H1 (cell line): Measurements from ENCODE around the gene CLPX. TPM values are rescaled to one million over a fixed set of nuclear protein-coding genes. Genes with fewer than 3 reads are reported as not detected.

Experiments
- CTCF ChIA-PET: fragments of 300-600 bp; sonication (Branson Sonifier 250); formaldehyde crosslinking; loops from one replicate; lab custom pipeline; 2021; ENCODE audit not compliant: partially characterized antibody; lab: Charles Lee
- POLR2A ChIA-PET: fragments of 300-600 bp; sonication (Branson Sonifier 250); formaldehyde crosslinking; loops from one replicate; lab custom pipeline; 2021; ENCODE audit warnings: inconsistent platforms; ENCODE audit not compliant: partially characterized antibody; lab: Charles Lee
- DNase-seq, 2 experiments: peaks; one replicate each; pipeline versions ENCODE4 v3.0.0 to v3.0.0-alpha.2; 2010 to 2022; ENCODE audit warnings: low spot score in 2 of 2, low read depth in 1 of 2, mixed read lengths in 1 of 2
- FAIRE-seq: peaks from 2 replicates; lab custom pipeline; 2011; peaks lifted over from hg19 to GRCh38; lab: Jason Lieb, UNC
- H2AFZ ChIP-seq: 2 replicates; pipeline ENCODE4 v1.8.1; 2012; ENCODE audit warnings: low read length, inconsistent platforms
- H2AK5ac ChIP-seq: 2 replicates; pipeline ENCODE4 v1.6.1; 2013; ENCODE audit warnings: low read depth, low read length
- H2BK120ac ChIP-seq: replicated peaks from 2 replicates; pipeline ENCODE3; 2013; ENCODE audit warnings: low read depth, low read length, inconsistent platforms
- H2BK12ac ChIP-seq: 2 replicates; pipeline ENCODE4 v1.6.1; 2013; ENCODE audit warnings: low read depth, low read length
- H2BK15ac ChIP-seq: 2 replicates; pipeline ENCODE4 v1.6.1; 2013; ENCODE audit warnings: low read length
- H2BK20ac ChIP-seq: 2 replicates; pipeline ENCODE4 v1.6.1; 2013; ENCODE audit warnings: low read length
- H2BK5ac ChIP-seq: 2 replicates; pipeline ENCODE4 v1.6.1; 2013; ENCODE audit warnings: low read depth, low read length
- H3K14ac ChIP-seq: 2 replicates; pipeline ENCODE4 v1.6.1; 2013; ENCODE audit warnings: inconsistent platforms; ENCODE audit not compliant: insufficient read length
- H3K18ac ChIP-seq: 2 replicates; pipeline ENCODE4 v1.6.1; 2013; ENCODE audit warnings: low read length; ENCODE audit errors: extremely low read depth
- H3K23ac ChIP-seq: 2 replicates; pipeline ENCODE4 v1.6.1; 2013; ENCODE audit warnings: inconsistent platforms; ENCODE audit not compliant: insufficient read length
- H3K23me2 ChIP-seq: 2 replicates; pipeline ENCODE4 v1.6.1; 2013; ENCODE audit warnings: low read depth, low read length
- H3K27ac ChIP-seq: 2 replicates; pipeline ENCODE4 v1.6.1; 2011; ENCODE audit warnings: low read depth, low read length, inconsistent platforms
- H3K27me3 ChIP-seq, 4 experiments: replicated peaks in 1 of 4; 1 replicate in 1 of 4; 2 replicates in 3 of 4; pipeline versions ENCODE4 v1.6.1 to v1.8.1; 2011 to 2013; ENCODE audit warnings: low read length in 3 of 4, mild to moderate bottlenecking in 3 of 4, inconsistent platforms in 2 of 4, mixed read lengths in 2 of 4, moderate library complexity in 1 of 4; ENCODE audit not compliant: control insufficient read depth in 3 of 4, insufficient read depth in 3 of 4; ENCODE audit errors: extremely low read depth in 1 of 4
- H3K36me3 ChIP-seq, 4 experiments: 2 replicates each; pipeline versions ENCODE4 v1.6.1 to v1.8.1; 2011 to 2013; ENCODE audit warnings: mild to moderate bottlenecking in 4 of 4, low read length in 3 of 4, moderate library complexity in 2 of 4, control low read depth in 1 of 4, inconsistent platforms in 1 of 4; ENCODE audit not compliant: insufficient read depth in 4 of 4, control insufficient read depth in 2 of 4
- H3K4ac ChIP-seq: replicated peaks from 2 replicates; pipeline ENCODE3; 2013; ENCODE audit warnings: low read length, low read depth, mixed read lengths, inconsistent platforms; ENCODE audit not compliant: insufficient read length
- H3K4me1 ChIP-seq, 4 experiments: replicated peaks in 1 of 4; 1 replicate in 1 of 4; 2 replicates in 3 of 4; pipeline versions ENCODE4 v1.6.1 to v1.8.1; 2011 to 2013; ENCODE audit warnings: low read length in 3 of 4, inconsistent platforms in 2 of 4, mixed read lengths in 1 of 4; ENCODE audit not compliant: insufficient read depth in 4 of 4, control insufficient read depth in 3 of 4
- H3K4me2 ChIP-seq, 2 experiments: 2 replicates each; pipeline versions ENCODE4 v1.6.1 to v1.8.1; 2011 to 2013; ENCODE audit warnings: low read depth in 2 of 2, low read length in 2 of 2, control low read depth in 1 of 2, inconsistent platforms in 1 of 2, mild to moderate bottlenecking in 1 of 2; ENCODE audit not compliant: insufficient read depth in 1 of 2
- H3K4me3 ChIP-seq, 4 experiments: fragments of 200-600, 300-600 bp in 1 of 4; sonication (generic), shearing (Covaris generic), sonication (Bioruptor Twin) in 1 of 4; 2 replicates each; pipeline versions ENCODE4 v1.5.1 to v1.8.1; 2011 to 2016; ENCODE audit warnings: low read length in 4 of 4, low read depth in 3 of 4, control low read depth in 2 of 4, inconsistent platforms in 2 of 4, mild to moderate bottlenecking in 2 of 4, mixed read lengths in 1 of 4, moderate library complexity in 1 of 4; ENCODE audit not compliant: insufficient read depth in 2 of 4; ENCODE audit errors: extremely low read depth in 1 of 4
- H3K56ac ChIP-seq: replicated peaks from 2 replicates; pipeline ENCODE3; 2013; ENCODE audit warnings: low read depth, mild to moderate bottlenecking, mixed read lengths, low read length, inconsistent platforms; ENCODE audit not compliant: insufficient read length
- H3K79me1 ChIP-seq: 2 replicates; pipeline ENCODE4 v1.6.1; 2013; ENCODE audit warnings: low read depth, low read length, control low read depth
- H3K79me2 ChIP-seq, 2 experiments: 2 replicates each; pipeline versions ENCODE4 v1.6.1 to v1.8.1; 2012 to 2013; ENCODE audit warnings: low read length in 2 of 2, mild to moderate bottlenecking in 2 of 2, inconsistent platforms in 1 of 2; ENCODE audit not compliant: insufficient read depth in 2 of 2, control insufficient read depth in 1 of 2
- H3K9ac ChIP-seq, 4 experiments: replicated peaks in 1 of 4; 1 replicate in 1 of 4; 2 replicates in 3 of 4; pipeline versions ENCODE4 v1.6.1 to v1.8.1; 2011 to 2013; ENCODE audit warnings: low read depth in 3 of 4, low read length in 3 of 4, control low read depth in 2 of 4, mild to moderate bottlenecking in 2 of 4, moderate library complexity in 2 of 4, inconsistent platforms in 1 of 4; ENCODE audit errors: extremely low read depth in 1 of 4
- H3K9me3 ChIP-seq, 2 experiments: 2 replicates each; pipeline versions ENCODE4 v1.6.1 to v1.8.1; 2012 to 2013; ENCODE audit warnings: mild to moderate bottlenecking in 2 of 2, moderate library complexity in 2 of 2, control low read depth in 1 of 2, inconsistent platforms in 1 of 2, low read depth in 1 of 2, low read length in 1 of 2, mixed read lengths in 1 of 2; ENCODE audit not compliant: insufficient read depth in 2 of 2
- H4K20me1 ChIP-seq, 2 experiments: replicated peaks in 1 of 2; 2 replicates each; pipeline versions ENCODE3 to v1.8.1; 2011 to 2013; ENCODE audit warnings: inconsistent platforms in 2 of 2, low read length in 2 of 2, mild to moderate bottlenecking in 1 of 2; ENCODE audit not compliant: insufficient read depth in 2 of 2, control insufficient read depth in 1 of 2
- H4K5ac ChIP-seq: 2 replicates; pipeline ENCODE4 v1.6.1; 2013; ENCODE audit warnings: low read length, low read depth, mixed read lengths, inconsistent platforms; ENCODE audit not compliant: insufficient read length
- H4K8ac ChIP-seq: 2 replicates; pipeline ENCODE4 v1.8.0; 2013; ENCODE audit warnings: mild to moderate bottlenecking, moderate library complexity, low read length, inconsistent platforms; ENCODE audit not compliant: insufficient read depth; ENCODE audit errors: extremely low read depth
- H4K91ac ChIP-seq: replicated peaks from 2 replicates; pipeline ENCODE3; 2013; ENCODE audit warnings: low read length, mixed read lengths, inconsistent platforms; ENCODE audit not compliant: insufficient read length
- BRCA1 ChIP-seq: IDR thresholded peaks from 2 replicates; pipeline ENCODE4 v1.6.1; 2012; ENCODE audit warnings: low read depth, low read length, improper control_type of control experiment
- CBX8 ChIP-seq: fragments of 300-800, 300-1000 bp; sonication (generic); IDR thresholded peaks from 2 replicates; pipeline ENCODE4 v1.7.1; 2016; ENCODE audit warnings: low read depth, low read length, borderline replicate concordance
- CHD1 ChIP-seq: IDR thresholded peaks from 2 replicates; pipeline ENCODE4 v1.6.1; 2012; ENCODE audit warnings: low read depth, low read length, improper control_type of control experiment
- CTCF ChIP-seq, 3 experiments: IDR thresholded peaks; 1 replicate in 2 of 3; 2 replicates in 1 of 3; pipeline versions ENCODE4 v1.5.1 to v1.6.1; 2011; ENCODE audit warnings: low read length in 3 of 3, mild to moderate bottlenecking in 3 of 3, inconsistent platforms in 2 of 3, low read depth in 1 of 3, moderate library complexity in 1 of 3; ENCODE audit not compliant: insufficient read depth in 1 of 3; ENCODE audit errors: control extremely low read depth in 1 of 3
- HDAC2 ChIP-seq, 2 experiments: fragments of 300-600 bp in 1 of 2; sonication (generic) in 1 of 2; IDR thresholded peaks; 2 replicates each; pipeline ENCODE4 v1.6.1; 2011 to 2012; ENCODE audit warnings: low read depth in 2 of 2, low read length in 2 of 2, mild to moderate bottlenecking in 2 of 2, moderate library complexity in 2 of 2, borderline replicate concordance in 1 of 2, inconsistent platforms in 1 of 2
- NRF1 ChIP-seq: IDR thresholded peaks from 2 replicates; pipeline ENCODE4 v1.6.1; 2011; ENCODE audit warnings: mild to moderate bottlenecking, low read depth, low read length, improper control_type of control experiment
- POLR2AphosphoS5 ChIP-seq: IDR thresholded peaks from 2 replicates; pipeline ENCODE4 v1.6.1; 2011; ENCODE audit warnings: low read depth, low read length
- POU5F1 ChIP-seq: IDR thresholded peaks from 2 replicates; pipeline ENCODE4 v1.6.1; 2011; ENCODE audit warnings: low read depth, mild to moderate bottlenecking, low read length, moderate library complexity
- TAF7 ChIP-seq: optimal IDR thresholded peaks from 2 replicates; pipeline ENCODE3; 2011; ENCODE audit warnings: low read depth, mild to moderate bottlenecking, inconsistent platforms, low read length, moderate library complexity, borderline replicate concordance
- TBP ChIP-seq: IDR thresholded peaks from 2 replicates; pipeline ENCODE4 v1.6.1; 2011; ENCODE audit warnings: low read depth, low read length, improper control_type of control experiment
- WGBS, 2 experiments: shearing (Covaris generic) in 1 of 2; methylation state at CpG; one replicate each; pipeline versions ENCODE4 v1.1.6 to v1.1.7; 2013 to 2015; ENCODE audit warnings: low lambda C conversion rate in 2 of 2, mixed read lengths in 2 of 2, inconsistent platforms in 1 of 2, low coverage in 1 of 2, missing lambda C conversion rate in 1 of 2; ENCODE audit not compliant: insufficient replicate concordance in 2 of 2, insufficient coverage in 1 of 2, insufficient read length in 1 of 2; ENCODE audit errors: extremely low coverage in 1 of 2, missing lambda C conversion rate in 1 of 2; 5-methylcytosine and 5-hydroxymethylcytosine counted together
- polyA plus RNA-seq, 7 experiments: library from polyadenylated mRNA; depleted of rRNA in 3 of 7; stranded (reverse) in 5 of 7; unstranded in 2 of 7; fragments of >200 nt in 5 of 7; fragments of 200-250 nt in 2 of 7; gene quantifications; 1 replicate in 5 of 7; 2 replicates in 1 of 7; 4 replicates in 1 of 7; pipeline versions ENCODE4 v1.2.1 to v1.2.3, GENCODE V29; 2011 to 2013; ENCODE audit warnings: missing spikeins in 2 of 7, mixed read lengths in 2 of 7
- total RNA-seq: library from RNA; stranded (reverse); fragmentation: NEBNext Ultra II Directional; extraction: Animal tissue kit (Norgen Biotek cat#: 25700); gene quantifications from 2 replicates; pipeline ENCODE4 v1.2.1, GENCODE V29; 2021

The CLPX gene
- total and polyA plus RNA-seq, 2 of the 8 experiments (the other 6 are each of a cell fraction or from before 2014, with no cell fraction given) = 10.5 to 53.6 TPM

- Histone ChIP-seq H3K9me3 (peaks cover under 1 to 3% of the 10 kb centered on the region in 2 experiments; a peak in 1 of 4 replicates), H3K79me2 (no peaks in the 10 kb centered on the region), H3K18ac (no peak overlapping the region), H3K23me2 (no peaks in the 10 kb centered on the region), H4K8ac (no peak overlapping the region), H2AFZ (no peak overlapping the region), H2BK20ac (no peak overlapping the region), H2BK120ac (no peak overlapping the region), H3K36me3 (no peaks in the 10 kb centered on the region), H3K79me1 (no peaks in the 10 kb centered on the region), H3K56ac (no peak overlapping the region), H2BK15ac (no peak overlapping the region), H3K4ac (no peak overlapping the region), H3K4me2 (no peak overlapping the region), H3K4me1 (0 out of 7 replicates have a peak, but pooled peaks cover 0 to 2% (median 0%) of the 10 kb centered on the region in 4 experiments), H4K5ac (no peak overlapping the region), H3K27me3 (no peaks in the 10 kb centered on the region), H2AK5ac (no peak overlapping the region), H3K9ac (no peak overlapping the region), H4K20me1 (no peaks in the 10 kb centered on the region), H3K27ac (no peak overlapping the region), H3K14ac (no peak overlapping the region), H3K23ac (no peak overlapping the region), H2BK5ac (no peak overlapping the region), H3K4me3 (no peak overlapping the region), H4K91ac (no peak overlapping the region), H2BK12ac (no peak overlapping the region)
- POLR2A ChIA-PET = interaction anchor here (0.6 to 2.6 kb wide), 3 partner anchors 48 to 113 kb away, joined by 3 to 14 read pairs (median 3); partner anchors contain the start of gene RNU5B-1
- CTCF ChIA-PET = interaction anchor here (0.9 to 11.8 kb wide), 4 partner anchors 18 to 218 kb away, joined by 3 to 123 read pairs (median 33); partner anchors contain the start of gene CILP
- FAIRE-seq = no peak
- no peak for DNase-seq
- 88% methylated on average over 5 of the region's 5 CpGs; no CpG with 5 or more reads in 1 of the 2 experiments for WGBS, 2 experiments
- no peak for TF ChIP-seq CTCF (IDR thresholded peaks at IDR 0.05; ENCODE audit: control extremely low read depth in 1 of 3, insufficient read depth in 1 of 3, low read depth in 1 of 3, low read length in 3 of 3)
- TF ChIP-seq HDAC2 (IDR thresholded peaks at IDR 0.05; ENCODE audit: borderline replicate concordance in 1 of 2, low read depth in 2 of 2, low read length in 2 of 2) = no peak
- TF ChIP-seq POLR2AphosphoS5 = no peak
- TF ChIP-seq POU5F1 = no peak
- no peak for TF ChIP-seq CHD1
- no peak for TF ChIP-seq BRCA1
- no peak for TF ChIP-seq TBP
- TF ChIP-seq CBX8 = no peak
- TF ChIP-seq TAF7 = no peak
- TF ChIP-seq NRF1 = no peak
Measured at GRCh38 chr15:65192016-65192415, 6.9 kb upstream of the CLPX start.
